K562 (cell line): ENCODE results near the gene ABCF2. TPM values are rescaled to one million over a fixed set of nuclear protein-coding genes. Genes with fewer than 3 reads are reported as not detected.

Experiments
- BRD9 ChIP-seq: fragments of 450-650 bp; IDR thresholded peaks from 2 replicates; pipeline ENCODE4 v1.6.1; 2018; ENCODE audit warnings: low read depth; ENCODE audit not compliant: partially characterized antibody
- CCAR2 ChIP-seq: fragments of 200-400 bp; formaldehyde crosslinking; IDR thresholded peaks from 2 replicates; pipeline ENCODE4 v1.6.1; 2017; ENCODE audit warnings: mild to moderate bottlenecking, low read depth, low read length
- CREB3 ChIP-seq: fragments of 450-650 bp; conservative IDR thresholded peaks from 2 replicates; pipeline ENCODE4 v1.6.1; 2016; ENCODE audit warnings: missing genetic modification characterization, low read depth, mild to moderate bottlenecking, missing compliant biosample characterization, moderate library complexity
- DDX20 ChIP-seq: fragments of 450-650 bp; IDR thresholded peaks from 2 replicates; pipeline ENCODE4 v1.6.1; 2016; ENCODE audit warnings: missing genetic modification characterization, low read depth, mild to moderate bottlenecking, missing compliant biosample characterization, moderate library complexity
- E2F4 ChIP-seq: sonication (generic); formaldehyde crosslinking; IDR thresholded peaks from 2 replicates; pipeline ENCODE4 v1.8.0; 2022; ENCODE audit warnings: mild to moderate bottlenecking, low read depth, missing genetic modification reagents
- EGR1 ChIP-seq: fragments of 450-650 bp; conservative IDR thresholded peaks from 2 replicates; pipeline ENCODE4 v1.6.1; 2017; ENCODE audit warnings: mild to moderate bottlenecking
- FOXM1 ChIP-seq, 2 experiments: fragments of 450-650 bp in 1 of 2; sonication (generic) in 1 of 2; formaldehyde crosslinking in 1 of 2; IDR thresholded peaks; 2 replicates each; pipeline versions ENCODE4 v1.6.1 to v1.9.0; 2017 to 2022; ENCODE audit warnings: low read depth in 2 of 2, mild to moderate bottlenecking in 2 of 2, missing genetic modification reagents in 1 of 2, moderate library complexity in 1 of 2
- GATAD2B ChIP-seq: fragments of 450-650 bp; IDR thresholded peaks from 2 replicates; pipeline ENCODE4 v1.6.1; 2017; ENCODE audit warnings: mild to moderate bottlenecking, borderline replicate concordance
- MITF ChIP-seq: IDR thresholded peaks from 2 replicates; pipeline ENCODE4 v1.6.1; 2014; ENCODE audit warnings: antibody characterized with exemption
- MTF1 ChIP-seq: fragments of 250-450 bp; sonication (Bioruptor Pico); IDR thresholded peaks from 2 replicates; pipeline ENCODE4 v1.9.0; 2021; ENCODE audit warnings: moderate library complexity, mild to moderate bottlenecking, inconsistent platforms, borderline replicate concordance
- NEUROD1 ChIP-seq: fragments of 150-350 bp; IDR thresholded peaks from 2 replicates; pipeline ENCODE4 v1.6.1; 2014; ENCODE audit warnings: borderline replicate concordance, low read length, low read depth; ENCODE audit not compliant: partially characterized antibody
- RAD21 ChIP-seq, 2 experiments: fragments of 250-450 bp in 1 of 2; fragments of 450-650 bp in 1 of 2; sonication (Bioruptor Pico) in 1 of 2; formaldehyde crosslinking in 1 of 2; IDR thresholded peaks in 1 of 2; conservative IDR thresholded peaks in 1 of 2; 2 replicates each; pipeline versions ENCODE4 v1.4.0 to v1.8.0; 2020 to 2022; ENCODE audit warnings: mild to moderate bottlenecking in 2 of 2, moderate library complexity in 1 of 2
- RBM17 ChIP-seq: fragments of 200-400 bp; formaldehyde crosslinking; IDR thresholded peaks from 2 replicates; pipeline ENCODE4 v1.6.1; 2017; ENCODE audit warnings: low read depth, mild to moderate bottlenecking, low read length, borderline replicate concordance
- RBM39 ChIP-seq: fragments of 200-400 bp; formaldehyde crosslinking; optimal IDR thresholded peaks from 2 replicates; pipeline ENCODE3; 2018; ENCODE audit warnings: low read depth, low read length
- SAFB2 ChIP-seq: fragments of 200-400 bp; formaldehyde crosslinking; IDR thresholded peaks from 2 replicates; pipeline ENCODE4 v1.6.1; 2018; ENCODE audit warnings: borderline replicate concordance, low read length, low read depth, moderate library complexity; ENCODE audit not compliant: severe bottlenecking
- SMAD1 ChIP-seq: fragments of 150-350 bp; IDR thresholded peaks from 2 replicates; pipeline ENCODE4 v1.6.1; 2014; ENCODE audit warnings: low read length, low read depth; ENCODE audit not compliant: partially characterized antibody
- SMARCA4 ChIP-seq: fragments of 450-650 bp; IDR thresholded peaks from 2 replicates; pipeline ENCODE4 v1.6.1; 2016
- SOX6 ChIP-seq: fragments of 450-650 bp; IDR thresholded peaks from 2 replicates; pipeline ENCODE4 v1.6.1; 2014; ENCODE audit warnings: mild to moderate bottlenecking
- TCFL5 ChIP-seq: fragments of 250-450 bp; sonication (Bioruptor Pico); conservative IDR thresholded peaks from 2 replicates; pipeline ENCODE4 v1.6.1; 2021; ENCODE audit warnings: mild to moderate bottlenecking, moderate library complexity, matching md5 sums
- XRCC5 ChIP-seq: fragments of 200-400 bp; formaldehyde crosslinking; IDR thresholded peaks from 2 replicates; pipeline ENCODE4 v1.6.1; 2017; ENCODE audit warnings: low read depth, mild to moderate bottlenecking, low read length
- YBX1 ChIP-seq: fragments of 450-650 bp; IDR thresholded peaks from 2 replicates; pipeline ENCODE4 v1.7.1; 2016; ENCODE audit warnings: mild to moderate bottlenecking
- ZBTB2 ChIP-seq: fragments of 450-650 bp; IDR thresholded peaks from 2 replicates; pipeline ENCODE4 v1.6.1; 2016; ENCODE audit warnings: antibody characterized with exemption
- ZNF263 ChIP-seq: sonication (generic); formaldehyde crosslinking; IDR thresholded peaks from 2 replicates; pipeline ENCODE4 v1.8.0; 2022; ENCODE audit warnings: mild to moderate bottlenecking, missing genetic modification reagents, borderline replicate concordance
- ZNF778 ChIP-seq: fragments of 450-650 bp; formaldehyde crosslinking; IDR thresholded peaks from 2 replicates; pipeline ENCODE4 v1.4.0; 2020; ENCODE audit warnings: mild to moderate bottlenecking, moderate library complexity
- polyA plus RNA-seq, 8 experiments: library from polyadenylated mRNA; depleted of rRNA in 4 of 8; stranded (reverse) in 5 of 8; unstranded in 3 of 8; fragments of >200 nt; fragmentation: Nextera tagmentation in 2 of 8; fragmentation: Illumina TruSeq in 1 of 8; extraction: Ambion mirVana in 2 of 8; extraction: Trizol in 1 of 8; gene quantifications; 2 replicates each; pipeline versions ENCODE4 v1.2.1 to v1.2.3, GENCODE V29; 2011 to 2014; ENCODE audit warnings: inconsistent platforms in 1 of 8, missing spikeins in 1 of 8
- total RNA-seq, 7 experiments: library from RNA; depleted of rRNA in 6 of 7; stranded (reverse); fragments of >200 nt in 6 of 7; fragmentation: Illumina TruSeq in 2 of 7; extraction: Trizol in 2 of 7; gene quantifications; 2 replicates each; pipeline versions ENCODE4 v1.2.1 to v1.2.3, GENCODE V29; 2011 to 2021; ENCODE audit warnings: low replicate concordance in 1 of 7

Gene ABCF2
- total and polyA plus RNA-seq, 9 of the 15 experiments (the other 6 are each of a cell fraction or from before 2014, with no cell fraction given), result 62.1 to 224 (median 113) TPM

GRCh38 chr7:151271699-151272355 lies 44.8 kb upstream of the ABCF2 start (continued):
- TF ChIP-seq CREB3 (tag), result no peak
- no peak for TF ChIP-seq NEUROD1
- TF ChIP-seq SOX6, result no peak
- 0 out of 2 replicates have a peak, but pooled peaks have one; percentile 74 for TF ChIP-seq MITF
- TF ChIP-seq SMAD1, result no peak
- no peak for TF ChIP-seq FOXM1 (IDR thresholded peaks at IDR 0.05; ENCODE audit: low read depth)
- no peak for TF ChIP-seq FOXM1 (CRISPR knock-in tag; IDR thresholded peaks at IDR 0.05; ENCODE audit: low read depth)
- no peak for TF ChIP-seq CCAR2
- no peak for TF ChIP-seq BRD9
- TF ChIP-seq RAD21 (CRISPR knock-in tag; conservative IDR thresholded peaks at IDR 0.05 in 1 of 2, IDR thresholded peaks at IDR 0.05 in 1 of 2), result peak in 1 of 2 experiments; percentile 12; a peak in 1 of 4 replicates
- no peak for TF ChIP-seq RBM39
- no peak for TF ChIP-seq MTF1 (CRISPR knock-in tag)
- no peak for TF ChIP-seq GATAD2B
- TF ChIP-seq ZNF778 (CRISPR knock-in tag), result no peak
- no peak for TF ChIP-seq ZBTB2
- TF ChIP-seq XRCC5, result no peak
- no peak for TF ChIP-seq EGR1
- TF ChIP-seq SAFB2, result no peak
- TF ChIP-seq SMARCA4, result no peak
- TF ChIP-seq E2F4 (CRISPR knock-in tag), result no peak
- no peak for TF ChIP-seq TCFL5 (CRISPR knock-in tag)
- TF ChIP-seq RBM17, result no peak
- no peak for TF ChIP-seq DDX20 (tag)
- no peak for TF ChIP-seq ZNF263 (CRISPR knock-in tag)
- TF ChIP-seq YBX1, result no peak
